Transverse colon (tissue), 4 donors: ENCODE measurements around the gene IL17REL.

Experiments used
- EP300 ChIP-seq: sonication (generic); formaldehyde crosslinking; IDR thresholded peaks from one replicate; pipeline ENCODE4 v1.6.1; 2017; ENCODE audit warnings: antibody characterized with exemption, low read depth
- POLR2A ChIP-seq: fragments of 450-650 bp; IDR thresholded peaks from one replicate; pipeline ENCODE4 v1.6.1; 2016; ENCODE audit warnings: antibody characterized with exemption, mild to moderate bottlenecking, moderate library complexity
- POLR2AphosphoS5 ChIP-seq, 3 donors: sonication (generic); formaldehyde crosslinking; IDR thresholded peaks; one replicate each; pipeline ENCODE4 v1.6.1; 2016; ENCODE audit warnings: antibody characterized with exemption in 3 of 3
- TF ChIP-seq, protein P1 (sequence below), 5 experiments: fragments of 200-600 bp in 3 of 5; fragments of 450-650 bp in 2 of 5; sonication (generic) in 3 of 5; IDR thresholded peaks; 1 replicate in 2 of 5; 2 replicates in 3 of 5; pipeline ENCODE4 v1.5.1; 2016 to 2017; ENCODE audit warnings: antibody characterized with exemption in 5 of 5, inconsistent platforms in 3 of 5, mild to moderate bottlenecking in 2 of 5, moderate library complexity in 1 of 5

DNA sequence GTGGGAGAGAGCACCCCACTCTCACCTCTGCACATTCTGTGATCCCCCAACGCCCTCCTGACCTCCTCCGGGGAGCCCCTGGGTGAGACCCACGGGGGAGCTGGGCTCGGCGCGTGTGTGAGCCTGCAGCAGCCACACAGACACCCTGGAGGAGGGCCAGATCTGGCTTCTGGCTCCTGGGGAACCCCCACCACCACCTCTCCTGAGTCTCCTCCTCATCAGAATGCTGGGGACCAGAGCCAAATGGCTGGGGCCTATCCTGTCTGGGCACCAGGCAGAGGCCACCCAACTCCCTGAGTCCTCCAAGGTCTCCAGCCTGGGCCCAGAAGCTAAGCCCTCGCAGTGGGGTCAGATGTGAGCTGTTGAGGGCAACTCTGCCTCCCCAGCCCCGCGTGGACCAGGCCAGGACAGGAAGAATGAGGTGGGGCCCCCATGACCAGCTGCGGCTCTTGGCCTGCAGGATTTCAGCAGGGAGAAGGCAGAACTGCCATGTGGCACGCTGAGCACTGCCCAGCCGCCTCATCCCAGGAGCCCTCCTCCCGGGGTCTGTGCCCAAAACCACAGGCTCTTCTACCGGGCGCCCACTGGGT, 57.5 kb downstream of the IL17REL start:
- TF ChIP-seq POLR2AphosphoS5 (IDR thresholded peaks at IDR 0.05) = no peak
- TF ChIP-seq, protein P1, sequence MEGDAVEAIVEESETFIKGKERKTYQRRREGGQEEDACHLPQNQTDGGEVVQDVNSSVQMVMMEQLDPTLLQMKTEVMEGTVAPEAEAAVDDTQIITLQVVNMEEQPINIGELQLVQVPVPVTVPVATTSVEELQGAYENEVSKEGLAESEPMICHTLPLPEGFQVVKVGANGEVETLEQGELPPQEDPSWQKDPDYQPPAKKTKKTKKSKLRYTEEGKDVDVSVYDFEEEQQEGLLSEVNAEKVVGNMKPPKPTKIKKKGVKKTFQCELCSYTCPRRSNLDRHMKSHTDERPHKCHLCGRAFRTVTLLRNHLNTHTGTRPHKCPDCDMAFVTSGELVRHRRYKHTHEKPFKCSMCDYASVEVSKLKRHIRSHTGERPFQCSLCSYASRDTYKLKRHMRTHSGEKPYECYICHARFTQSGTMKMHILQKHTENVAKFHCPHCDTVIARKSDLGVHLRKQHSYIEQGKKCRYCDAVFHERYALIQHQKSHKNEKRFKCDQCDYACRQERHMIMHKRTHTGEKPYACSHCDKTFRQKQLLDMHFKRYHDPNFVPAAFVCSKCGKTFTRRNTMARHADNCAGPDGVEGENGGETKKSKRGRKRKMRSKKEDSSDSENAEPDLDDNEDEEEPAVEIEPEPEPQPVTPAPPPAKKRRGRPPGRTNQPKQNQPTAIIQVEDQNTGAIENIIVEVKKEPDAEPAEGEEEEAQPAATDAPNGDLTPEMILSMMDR (IDR thresholded peaks at IDR 0.05) = no peak
- no peak for TF ChIP-seq POLR2A
- no peak for TF ChIP-seq EP300
